Smooth muscle cell (in vitro differentiated cells): Measurements from ENCODE around the gene GRP. TPM values are rescaled to one million over a fixed set of nuclear protein-coding genes. Genes with fewer than 3 reads are reported as not detected.

Experiments
- DNase-seq: peaks from one replicate; lab custom pipeline; 2025; ENCODE audit not compliant: unreplicated experiment; lab: John Stamatoyannopoulos, UW
- H2AFZ ChIP-seq: fragments of 200-600 bp; sonication (generic); 2 replicates; pipeline ENCODE4 v1.6.0; 2016; ENCODE audit warnings: antibody characterized with exemption, low read depth, mild to moderate bottlenecking
- H3F3A ChIP-seq: fragments of 200-600 bp; sonication (generic); 2 replicates; pipeline ENCODE4 v1.6.0; 2017; ENCODE audit warnings: antibody characterized with exemption, low read depth
- H3K27ac ChIP-seq: fragments of 200-600 bp; sonication (generic); 2 replicates; pipeline ENCODE4 v1.5.1; 2016; ENCODE audit warnings: low read depth, mild to moderate bottlenecking
- H3K27me3 ChIP-seq: fragments of 200-600 bp; sonication (generic); 2 replicates; pipeline ENCODE4 v1.6.1; 2016; ENCODE audit warnings: low read depth, mild to moderate bottlenecking
- H3K36me3 ChIP-seq: fragments of 200-600 bp; sonication (generic); 2 replicates; pipeline ENCODE4 v1.5.1; 2016; ENCODE audit warnings: low read depth
- H3K4me1 ChIP-seq: fragments of 200-600 bp; sonication (generic); 2 replicates; pipeline ENCODE4 v1.5.1; 2016; ENCODE audit warnings: low read depth
- H3K4me2 ChIP-seq: fragments of 200-600 bp; sonication (generic); 2 replicates; pipeline ENCODE4 v1.6.0; 2016; ENCODE audit warnings: mild to moderate bottlenecking
- H3K4me3 ChIP-seq: fragments of 200-600 bp; sonication (generic); 2 replicates; pipeline ENCODE4 v1.5.1; 2016; ENCODE audit warnings: mild to moderate bottlenecking
- H3K79me2 ChIP-seq: fragments of 200-600 bp; sonication (generic); 2 replicates; pipeline ENCODE4 v1.6.0; 2016; ENCODE audit warnings: low read depth, mild to moderate bottlenecking
- H3K9ac ChIP-seq: fragments of 200-600 bp; sonication (generic); 2 replicates; pipeline ENCODE4 v1.6.0; 2016; ENCODE audit warnings: low read depth
- H3K9me3 ChIP-seq: fragments of 200-600 bp; sonication (generic); replicated peaks from 2 replicates; pipeline ENCODE4 v1.5.1; 2016; ENCODE audit warnings: low read depth
- H4K20me1 ChIP-seq: fragments of 200-600 bp; sonication (generic); 2 replicates; pipeline ENCODE4 v1.6.0; 2016; ENCODE audit warnings: low read depth
- CTCF ChIP-seq: fragments of 200-600 bp; sonication (generic); IDR thresholded peaks from 2 replicates; pipeline ENCODE4 v1.5.1; 2017; ENCODE audit warnings: borderline replicate concordance, mild to moderate bottlenecking, antibody characterized with exemption; ENCODE audit not compliant: insufficient read depth, poor library complexity, severe bottlenecking
- WGBS: methylation state at CpG from one replicate; pipeline ENCODE4 v1.1.7; 2016; ENCODE audit warnings: low lambda C conversion rate; 5-methylcytosine and 5-hydroxymethylcytosine counted together
- polyA plus RNA-seq: library from polyadenylated mRNA; unstranded; fragments of >200 nt; fragmentation: Nextera tagmentation; extraction: Ambion mirVana; gene quantifications from 2 replicates; pipeline ENCODE4 v1.2.1, GENCODE V29; 2016
- total RNA-seq: library from RNA; depleted of rRNA; stranded (reverse); fragments of >200 nt; gene quantifications from 2 replicates; pipeline ENCODE4 v1.2.3, GENCODE V29; 2014

GRP gene
- total and polyA plus RNA-seq, 2 experiments from 2014 or later = 1.0 TPM; not detected in 1

DNA sequence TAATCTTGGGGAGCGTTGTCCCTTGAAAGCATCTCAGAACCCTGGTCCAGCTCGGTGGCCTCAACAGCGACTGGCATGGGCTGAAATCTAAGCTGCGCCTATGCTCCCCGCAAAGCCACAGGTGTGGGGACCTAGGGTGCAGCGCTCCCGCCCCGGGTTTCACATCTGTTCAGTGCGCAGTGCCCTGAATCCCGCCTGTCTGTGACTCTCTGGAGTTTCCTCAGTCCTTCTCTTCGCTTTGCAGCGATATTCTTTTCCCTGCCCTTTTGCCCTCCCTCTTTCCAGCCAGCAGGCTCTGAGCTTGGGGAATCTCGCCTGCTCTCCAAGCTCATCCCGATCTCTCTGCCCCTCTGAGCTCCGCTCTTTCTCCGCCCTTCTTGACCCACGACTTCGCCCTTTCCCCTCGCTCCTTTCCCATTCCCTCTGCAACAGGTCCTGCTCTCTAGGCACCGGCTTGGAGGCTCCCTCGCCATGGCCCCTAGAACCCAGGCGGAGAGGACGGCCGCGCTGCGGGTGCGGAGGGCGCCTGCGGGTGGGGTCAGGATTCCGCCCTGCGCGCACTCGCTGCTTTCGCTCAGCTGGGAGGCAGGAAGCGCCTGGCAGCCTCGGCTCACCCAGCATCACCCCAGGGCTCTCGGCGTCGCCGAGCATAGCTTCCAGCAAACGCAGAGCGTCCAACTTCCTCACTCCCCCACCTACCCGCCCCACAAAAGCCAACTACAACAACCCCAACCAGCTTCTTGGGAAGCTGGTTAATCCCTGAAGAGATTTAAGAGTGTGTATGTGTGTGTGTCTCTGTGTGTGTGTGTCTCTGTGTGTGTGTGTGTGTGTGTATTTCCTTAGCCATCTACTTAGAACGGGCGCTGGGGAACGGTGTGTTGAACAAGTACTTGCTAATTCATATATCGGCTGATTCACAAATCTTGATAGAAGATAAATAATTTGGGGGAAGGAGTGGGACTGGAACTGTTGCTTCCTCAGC, 1.1 kb downstream of the GRP start:
- no peaks in the 10 kb centered on the region for H4K20me1 ChIP-seq
- no peaks in the 10 kb centered on the region for H3K9me3 ChIP-seq
- H3K9ac ChIP-seq = no peak overlapping the region
- TF ChIP-seq CTCF = no peak
- 8% methylated on average over 46 of the region's 47 CpGs for WGBS
- H3K79me2 ChIP-seq = no peaks in the 10 kb centered on the region
- peaks cover 13% of the 10 kb centered on the region for H3K4me1 ChIP-seq
- peak overlapping the region; percentile 69 for H2AFZ ChIP-seq
- peaks cover 96% of the 10 kb centered on the region for H3K27me3 ChIP-seq
- H3K4me3 ChIP-seq = peak overlapping the region; percentile 40
- H3K4me2 ChIP-seq = peak overlapping the region; percentile 85
- H3K36me3 ChIP-seq = no peaks in the 10 kb centered on the region
- DNase-seq = no peak
- H3K27ac ChIP-seq = no peak overlapping the region
- no peaks in the 10 kb centered on the region for H3F3A ChIP-seq

GRCh38 chr18:59222341-59222740, 2.4 kb downstream of the GRP start:
- Histone ChIP-seq H3K9me3 (no peaks in the 10 kb centered on the region), H3K79me2 (no peaks in the 10 kb centered on the region), H3K9ac (no peak overlapping the region), H3K27ac (no peak overlapping the region), H3K4me1 (peaks cover 13% of the 10 kb centered on the region), H3K4me3 (no peak overlapping the region), H4K20me1 (no peaks in the 10 kb centered on the region), H3K27me3 (peaks cover 95% of the 10 kb centered on the region), H3K36me3 (no peaks in the 10 kb centered on the region), H3K4me2 (no peak overlapping the region), H2AFZ (no peak overlapping the region), H3F3A (no peaks in the 10 kb centered on the region)
- no peak for TF ChIP-seq CTCF
- WGBS = 78% methylated on average over 2 of the region's 2 CpGs
- DNase-seq = no peak

- Histone ChIP-seq H3K9me3 (no peaks in the 10 kb centered on the region), H3K4me1 (no peaks in the 10 kb centered on the region), H2AFZ (no peak overlapping the region), H3K4me3 (no peak overlapping the region), H3K27ac (no peak overlapping the region), H3K9ac (no peak overlapping the region), H3K27me3 (peaks cover 40% of the 10 kb centered on the region), H4K20me1 (no peaks in the 10 kb centered on the region), H3K4me2 (peak overlapping the region; percentile 43), H3F3A (no peaks in the 10 kb centered on the region), H3K79me2 (no peaks in the 10 kb centered on the region), H3K36me3 (no peaks in the 10 kb centered on the region)
- no peak for TF ChIP-seq CTCF
- no peak for DNase-seq
- whole genome bisulfite sequencing = 42% methylated on average over 1 of the region's 1 CpG
Observed at GRCh38 chr18:59228351-59228750, 8.4 kb downstream of the GRP start.
